Endothelial cell of umbilical vein (primary cell): ENCODE data around the gene NF1.
"Not testable (repeated sequence)": the region's sequence is repeated elsewhere in the genome, so short reads cannot be mapped to it uniquely, and the experiment has no call there.

Experiments used
- EZH2 ChIP-seq: IDR thresholded peaks from 2 replicates; pipeline ENCODE4 v1.6.1; 2012; ENCODE audit warnings: borderline replicate concordance, low read depth, mild to moderate bottlenecking, moderate library complexity, low read length, inconsistent platforms; ENCODE audit not compliant: severe bottlenecking
- JUN ChIP-seq: IDR thresholded peaks from 2 replicates; pipeline ENCODE4 v1.6.1; 2011; ENCODE audit warnings: borderline replicate concordance, low read depth; ENCODE audit not compliant: insufficient read length, insufficient read depth
- POLR2A ChIP-seq: IDR thresholded peaks from 2 replicates; pipeline ENCODE4 v1.6.1; 2012; ENCODE audit warnings: low read depth, mild to moderate bottlenecking, control low read depth, low read length
- POLR2AphosphoS5 ChIP-seq: IDR thresholded peaks from 2 replicates; pipeline ENCODE4 v1.6.1; 2012; ENCODE audit warnings: low read depth, mild to moderate bottlenecking, control low read depth, low read length, moderate library complexity; ENCODE audit not compliant: insufficient read depth
- TF ChIP-seq, protein P1 (sequence below), 2 donors: IDR thresholded peaks; 1 replicate in 1 of 2; 2 replicates in 1 of 2; pipeline ENCODE4 v1.5.1; 2011; ENCODE audit warnings: low read length in 2 of 2, mild to moderate bottlenecking in 2 of 2, moderate library complexity in 2 of 2, control low read depth in 1 of 2, inconsistent platforms in 1 of 2, low read depth in 1 of 2; ENCODE audit not compliant: insufficient read depth in 1 of 2; ENCODE audit errors: extremely low read depth in 1 of 2

DNA sequence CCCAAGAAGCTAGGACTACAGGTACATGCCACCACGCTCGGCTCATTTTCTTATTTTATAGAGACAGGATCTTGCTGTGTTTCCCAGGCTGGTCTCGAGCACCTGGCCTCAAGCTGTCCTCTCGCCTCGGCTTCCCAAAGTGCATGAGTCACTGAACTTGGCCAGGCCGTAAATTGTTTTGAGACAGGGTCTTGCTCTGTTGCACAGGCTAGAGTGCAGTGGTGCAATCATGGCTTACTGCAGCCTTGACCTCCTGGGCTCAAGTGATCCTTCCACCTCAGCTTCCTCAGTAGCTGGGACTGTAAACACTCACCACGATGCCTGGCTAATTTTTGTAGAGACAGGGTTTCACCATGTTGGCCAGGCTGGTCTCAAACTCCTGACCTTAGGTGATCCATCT, 18.6 kb downstream of the NF1 start:
- not testable (repeated sequence) for TF ChIP-seq POLR2AphosphoS5, POLR2A, EZH2, JUN
- TF ChIP-seq, protein P1, sequence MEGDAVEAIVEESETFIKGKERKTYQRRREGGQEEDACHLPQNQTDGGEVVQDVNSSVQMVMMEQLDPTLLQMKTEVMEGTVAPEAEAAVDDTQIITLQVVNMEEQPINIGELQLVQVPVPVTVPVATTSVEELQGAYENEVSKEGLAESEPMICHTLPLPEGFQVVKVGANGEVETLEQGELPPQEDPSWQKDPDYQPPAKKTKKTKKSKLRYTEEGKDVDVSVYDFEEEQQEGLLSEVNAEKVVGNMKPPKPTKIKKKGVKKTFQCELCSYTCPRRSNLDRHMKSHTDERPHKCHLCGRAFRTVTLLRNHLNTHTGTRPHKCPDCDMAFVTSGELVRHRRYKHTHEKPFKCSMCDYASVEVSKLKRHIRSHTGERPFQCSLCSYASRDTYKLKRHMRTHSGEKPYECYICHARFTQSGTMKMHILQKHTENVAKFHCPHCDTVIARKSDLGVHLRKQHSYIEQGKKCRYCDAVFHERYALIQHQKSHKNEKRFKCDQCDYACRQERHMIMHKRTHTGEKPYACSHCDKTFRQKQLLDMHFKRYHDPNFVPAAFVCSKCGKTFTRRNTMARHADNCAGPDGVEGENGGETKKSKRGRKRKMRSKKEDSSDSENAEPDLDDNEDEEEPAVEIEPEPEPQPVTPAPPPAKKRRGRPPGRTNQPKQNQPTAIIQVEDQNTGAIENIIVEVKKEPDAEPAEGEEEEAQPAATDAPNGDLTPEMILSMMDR (IDR thresholded peaks at IDR 0.05; ENCODE audit: extremely low read depth in 1 of 2, insufficient read depth in 1 of 2, low read depth in 1 of 2, low read length in 2 of 2): not testable (repeated sequence)
